Measurements from ENCODE around the gene LETM1.

Gene LETM1

GRCh38 chr4:1872870-1873269 lies 16.9 kb upstream of the LETM1 start:
- peak; percentile 53 for DNase-seq (ENCODE audit: low read depth)

- no peak for DNase-seq (ENCODE audit: low read depth)
Measured at GRCh38 chr4:1871471-1872021, 15.6 kb upstream of the LETM1 start.

GRCh38 chr4:1870578-1871443 lies 14.9 kb upstream of the LETM1 start, which contains the start of gene NSD2:
TSS of gene NSD2 (plus strand) at chr4:1871393. CDS start at chr4:1900655, 29,262 bp downstream.
- DNase-seq (ENCODE audit: low read depth): peak; percentile 81

- DNase-seq (ENCODE audit: low read depth): peak; percentile 63
Measured at GRCh38 chr4:1870328-1870577, 14.3 kb upstream of the LETM1 start.

GRCh38 chr4:1869530-1870327 lies 13.8 kb upstream of the LETM1 start:
- no peak for DNase-seq (ENCODE audit: low read depth)

- no peak for DNase-seq (ENCODE audit: low read depth)
Measured at GRCh38 chr4:1868912-1869311, 13.0 kb upstream of the LETM1 start.

- DNase-seq (ENCODE audit: low read depth): no peak
Measured at GRCh38 chr4:1868293-1868692, 12.3 kb upstream of the LETM1 start.

- no peak for DNase-seq (ENCODE audit: low read depth)
Measured at GRCh38 chr4:1866189-1866661, 10.3 kb upstream of the LETM1 start.

- DNase-seq (ENCODE audit: low read depth): no peak
Measured at GRCh38 chr4:1864076-1865008, 8.4 kb upstream of the LETM1 start.

- no peak for DNase-seq (ENCODE audit: low read depth)
Measured at GRCh38 chr4:1863297-1864033, 7.5 kb upstream of the LETM1 start.

- no peak for DNase-seq (ENCODE audit: low read depth)
Measured at GRCh38 chr4:1862961-1863296, 7.0 kb upstream of the LETM1 start.

- no peak for DNase-seq (ENCODE audit: low read depth)
Measured at GRCh38 chr4:1862055-1862911, 6.3 kb upstream of the LETM1 start.

GRCh38 chr4:1859389-1859753 lies 3.4 kb upstream of the LETM1 start:
- DNase-seq (ENCODE audit: low read depth): no peak

GRCh38 chr4:1857931-1858330 lies 2.0 kb upstream of the LETM1 start:
- no peak for DNase-seq (ENCODE audit: low read depth)

- no peak for DNase-seq (ENCODE audit: low read depth)
Measured at GRCh38 chr4:1856943-1857699, 1.2 kb upstream of the LETM1 start.

- no peak for DNase-seq (ENCODE audit: low read depth)
Measured at GRCh38 chr4:1855333-1856070, 454 bp downstream of the LETM1 start.

GRCh38 chr4:1854752-1855151 lies 1.2 kb downstream of the LETM1 start:
- no peak for DNase-seq (ENCODE audit: low read depth)

GRCh38 chr4:1852904-1853623 lies 2.9 kb downstream of the LETM1 start:
- no peak for DNase-seq (ENCODE audit: low read depth)
